ENCODE results near the gene ABI3. TPM values are rescaled to one million over a fixed set of nuclear protein-coding genes. Genes with fewer than 3 reads are reported as not detected.

ABI3 gene
- total RNA-seq, 1 donor from 2014 or later: 0.77 TPM

DNA sequence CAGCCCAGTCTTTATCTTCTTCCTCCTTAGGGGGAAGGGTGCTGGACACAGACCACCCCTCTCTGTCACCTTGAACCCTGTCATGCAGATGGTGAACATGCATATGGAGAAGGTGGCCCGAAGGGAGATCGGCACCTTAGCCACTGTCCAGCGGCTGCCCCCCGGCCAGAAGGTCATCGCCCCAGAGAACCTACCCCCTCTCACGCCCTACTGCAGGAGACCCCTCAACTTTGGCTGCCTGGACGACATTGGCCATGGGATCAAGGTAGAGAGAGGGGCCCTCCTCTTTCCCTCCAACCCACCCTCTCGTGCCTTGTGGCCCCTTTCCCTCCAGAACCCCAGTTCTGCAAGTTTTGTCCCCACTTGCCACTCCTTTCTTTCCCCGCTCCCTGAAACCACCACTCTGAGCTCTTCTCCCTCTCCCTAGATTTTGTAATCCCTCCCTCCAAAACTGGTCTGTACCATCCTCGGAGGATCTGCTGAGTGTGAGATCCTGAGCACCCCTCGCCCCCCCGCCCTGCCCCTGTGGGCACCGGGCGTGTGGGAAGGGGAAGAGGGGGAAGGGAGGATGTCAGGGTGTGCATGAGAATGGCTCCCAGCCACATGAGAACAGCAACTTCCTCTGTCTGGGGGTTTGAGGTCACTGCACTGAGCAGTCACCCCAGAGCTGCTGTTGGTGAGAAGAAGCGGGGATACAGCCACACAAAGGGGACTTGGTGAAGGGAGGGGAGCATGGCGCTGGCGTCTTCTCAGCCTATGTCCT is 7.3 kb downstream of the ABI3 start:
- Mint-ChIP-seq H3K27me3 (ENCODE audit: low read depth, unreplicated experiment) (peaks cover 39% of the 10 kb centered on the region), H3K4me3 (ENCODE audit: unreplicated experiment) (no peak overlapping the region), H3K9me3 (ENCODE audit: unreplicated experiment) (no peaks in the 10 kb centered on the region), H3K4me1 (ENCODE audit: low read depth, unreplicated experiment) (no peaks in the 10 kb centered on the region), H3K27ac (ENCODE audit: unreplicated experiment) (no peak overlapping the region), H3K36me3 (ENCODE audit: low read depth, unreplicated experiment) (peaks cover 5% of the 10 kb centered on the region)
- Histone ChIP-seq H3K4me3 (ENCODE audit: insufficient read depth, low read depth, low read length) (no peak overlapping the region), H3K79me2 (ENCODE audit: insufficient read depth, low read length) (no peaks in the 10 kb centered on the region), H3K27me3 (ENCODE audit: insufficient read depth, low read length) (peaks cover 7% of the 10 kb centered on the region), H4K20me1 (ENCODE audit: insufficient read depth, low read length) (no peaks in the 10 kb centered on the region), H2AFZ (ENCODE audit: low read depth, low read length) (no peak overlapping the region), H3K9me3 (ENCODE audit: insufficient read depth, low read depth, low read length) (no peaks in the 10 kb centered on the region), H3K27ac (ENCODE audit: low read depth, low read length) (no peak overlapping the region), H3K9ac (ENCODE audit: low read length) (no peak overlapping the region), H3K4me2 (ENCODE audit: low read length) (no peak overlapping the region), H3K36me3 (ENCODE audit: insufficient read depth, low read length) (no peaks in the 10 kb centered on the region), H3K4me1 (ENCODE audit: insufficient read depth, low read length) (no peaks in the 10 kb centered on the region)
- FAIRE-seq (no peak), DNase-seq (ENCODE audit: low read depth) (no peak)
- no peak for TF ChIP-seq EZH2 (IDR thresholded peaks at IDR 0.05; ENCODE audit: insufficient read depth, low read length)
- TF ChIP-seq, protein P1, sequence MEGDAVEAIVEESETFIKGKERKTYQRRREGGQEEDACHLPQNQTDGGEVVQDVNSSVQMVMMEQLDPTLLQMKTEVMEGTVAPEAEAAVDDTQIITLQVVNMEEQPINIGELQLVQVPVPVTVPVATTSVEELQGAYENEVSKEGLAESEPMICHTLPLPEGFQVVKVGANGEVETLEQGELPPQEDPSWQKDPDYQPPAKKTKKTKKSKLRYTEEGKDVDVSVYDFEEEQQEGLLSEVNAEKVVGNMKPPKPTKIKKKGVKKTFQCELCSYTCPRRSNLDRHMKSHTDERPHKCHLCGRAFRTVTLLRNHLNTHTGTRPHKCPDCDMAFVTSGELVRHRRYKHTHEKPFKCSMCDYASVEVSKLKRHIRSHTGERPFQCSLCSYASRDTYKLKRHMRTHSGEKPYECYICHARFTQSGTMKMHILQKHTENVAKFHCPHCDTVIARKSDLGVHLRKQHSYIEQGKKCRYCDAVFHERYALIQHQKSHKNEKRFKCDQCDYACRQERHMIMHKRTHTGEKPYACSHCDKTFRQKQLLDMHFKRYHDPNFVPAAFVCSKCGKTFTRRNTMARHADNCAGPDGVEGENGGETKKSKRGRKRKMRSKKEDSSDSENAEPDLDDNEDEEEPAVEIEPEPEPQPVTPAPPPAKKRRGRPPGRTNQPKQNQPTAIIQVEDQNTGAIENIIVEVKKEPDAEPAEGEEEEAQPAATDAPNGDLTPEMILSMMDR (IDR thresholded peaks at IDR 0.05; ENCODE audit: insufficient read depth, low read depth, low read length): no peak

DNA sequence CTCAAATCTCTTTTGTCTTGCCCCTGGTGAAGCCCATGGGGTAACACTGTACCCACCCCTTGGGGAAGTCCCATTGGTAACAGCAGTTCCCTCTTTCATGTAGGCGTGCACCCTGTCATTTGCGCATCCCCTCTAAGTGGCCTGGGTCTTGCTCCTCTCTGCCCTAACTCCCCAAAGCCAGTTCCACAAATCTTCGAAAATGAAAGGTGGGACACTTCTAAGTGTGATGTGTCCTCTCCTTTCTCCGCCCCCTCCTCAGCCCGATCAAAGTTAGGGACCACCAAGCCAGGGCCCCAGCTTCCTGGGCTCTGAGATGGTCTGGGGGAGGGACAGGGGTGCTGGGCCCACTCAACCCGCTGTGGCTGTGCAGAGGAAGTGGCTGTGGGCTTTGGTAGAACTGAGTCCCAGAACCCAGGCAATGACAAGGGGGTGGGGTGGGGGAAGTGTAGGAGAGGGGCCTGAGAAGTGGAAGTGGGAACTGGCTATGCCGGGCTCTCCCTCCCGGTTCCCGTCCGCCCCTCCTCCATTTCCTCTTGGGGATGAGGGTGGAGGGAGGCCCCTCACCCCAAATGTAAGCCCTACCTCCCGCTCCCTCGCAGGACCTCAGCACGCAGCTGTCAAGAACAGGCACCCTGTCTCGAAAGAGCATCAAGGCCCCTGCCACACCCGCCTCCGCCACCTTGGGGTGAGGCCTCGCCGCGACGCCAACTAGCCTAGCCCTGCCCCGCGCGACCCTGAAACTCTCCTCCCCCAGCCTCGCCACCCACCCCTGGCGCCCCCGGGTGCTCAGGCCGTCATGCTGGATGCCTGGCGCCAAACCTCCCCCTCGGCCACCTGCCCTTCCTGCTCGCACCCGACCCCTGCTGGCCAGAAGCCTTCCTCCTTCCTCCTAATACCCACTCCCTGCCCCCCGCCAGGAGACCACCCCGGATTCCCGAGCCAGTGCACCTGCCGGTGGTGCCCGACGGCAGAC is 8.7 kb downstream of the ABI3 start:
- Mint-ChIP-seq H3K4me3 (ENCODE audit: unreplicated experiment) (no peak overlapping the region), H3K27me3 (ENCODE audit: low read depth, unreplicated experiment) (peaks cover 50% of the 10 kb centered on the region), H3K27ac (ENCODE audit: unreplicated experiment) (no peak overlapping the region), H3K9me3 (ENCODE audit: unreplicated experiment) (no peaks in the 10 kb centered on the region), H3K4me1 (ENCODE audit: low read depth, unreplicated experiment) (peaks cover 2% of the 10 kb centered on the region), H3K36me3 (ENCODE audit: low read depth, unreplicated experiment) (peaks cover 5% of the 10 kb centered on the region)
- Histone ChIP-seq H4K20me1 (ENCODE audit: insufficient read depth, low read length) (no peaks in the 10 kb centered on the region), H3K36me3 (ENCODE audit: insufficient read depth, low read length) (no peaks in the 10 kb centered on the region), H3K79me2 (ENCODE audit: insufficient read depth, low read length) (no peaks in the 10 kb centered on the region), H3K9me3 (ENCODE audit: insufficient read depth, low read depth, low read length) (no peaks in the 10 kb centered on the region), H3K27ac (ENCODE audit: low read depth, low read length) (no peak overlapping the region), H3K4me3 (ENCODE audit: insufficient read depth, low read depth, low read length) (no peak overlapping the region), H3K4me1 (ENCODE audit: insufficient read depth, low read length) (no peaks in the 10 kb centered on the region), H3K27me3 (ENCODE audit: insufficient read depth, low read length) (peaks cover 17% of the 10 kb centered on the region), H2AFZ (ENCODE audit: low read depth, low read length) (no peak overlapping the region), H3K4me2 (ENCODE audit: low read length) (no peak overlapping the region), H3K9ac (ENCODE audit: low read length) (no peak overlapping the region)
- DNase-seq (ENCODE audit: low read depth) (no peak), FAIRE-seq (no peak)
- TF ChIP-seq, protein P1 (IDR thresholded peaks at IDR 0.05; ENCODE audit: insufficient read depth, low read depth, low read length): no peak
- TF ChIP-seq EZH2 (IDR thresholded peaks at IDR 0.05; ENCODE audit: insufficient read depth, low read length): no peak
